Measurements from ENCODE around the gene ARSG. TPM values are rescaled to one million over a fixed set of nuclear protein-coding genes. Genes with fewer than 3 reads are reported as not detected.
"Not testable (repeated sequence)": the region's sequence is repeated elsewhere in the genome, so short reads cannot be mapped to it uniquely, and the experiment has no call there.

ARSG gene
- polyA plus RNA-seq, 1 donor, result 3.5 TPM

GRCh38 chr17:68306819-68307218 lies 15.5 kb downstream of the ARSG start:
- no peak for DNase-seq

GRCh38 chr17:68307443-68307842 lies 16.1 kb downstream of the ARSG start:
- DNase-seq, result no peak

GRCh38 chr17:68308486-68308885 lies 17.2 kb downstream of the ARSG start:
- not testable (repeated sequence) for DNase-seq

DNA sequence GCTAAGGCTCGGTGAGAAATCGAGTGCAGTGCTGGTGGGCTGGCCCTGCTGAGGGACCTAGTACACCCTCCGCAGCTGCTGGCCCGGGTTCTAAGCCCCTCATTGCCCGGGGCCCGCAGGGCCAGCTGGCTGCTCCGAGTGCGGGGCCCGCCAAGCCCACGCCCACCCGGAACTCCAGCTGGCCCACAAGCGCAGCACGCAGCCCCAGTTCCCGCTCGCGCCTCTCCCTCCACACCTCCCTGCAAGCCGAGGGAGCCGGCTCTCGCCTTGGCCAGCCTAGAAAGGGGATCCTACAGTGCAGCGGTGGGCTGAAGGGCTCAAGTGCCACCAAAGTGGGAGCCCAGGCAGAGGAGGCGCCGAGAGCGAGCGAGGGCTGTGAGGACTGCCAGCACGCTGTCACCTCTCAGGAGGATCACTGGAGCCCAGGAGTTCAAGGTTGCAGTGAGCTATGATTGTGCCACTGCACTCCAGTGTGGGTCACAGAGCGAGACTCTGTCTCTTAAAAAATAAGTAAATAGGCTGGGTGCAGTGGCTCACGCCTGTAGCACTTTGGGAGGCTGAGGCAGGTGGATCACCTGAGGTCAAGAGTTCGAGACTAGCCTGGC lies 17.9 kb downstream of the ARSG start:
- not testable (repeated sequence) for DNase-seq

DNA sequence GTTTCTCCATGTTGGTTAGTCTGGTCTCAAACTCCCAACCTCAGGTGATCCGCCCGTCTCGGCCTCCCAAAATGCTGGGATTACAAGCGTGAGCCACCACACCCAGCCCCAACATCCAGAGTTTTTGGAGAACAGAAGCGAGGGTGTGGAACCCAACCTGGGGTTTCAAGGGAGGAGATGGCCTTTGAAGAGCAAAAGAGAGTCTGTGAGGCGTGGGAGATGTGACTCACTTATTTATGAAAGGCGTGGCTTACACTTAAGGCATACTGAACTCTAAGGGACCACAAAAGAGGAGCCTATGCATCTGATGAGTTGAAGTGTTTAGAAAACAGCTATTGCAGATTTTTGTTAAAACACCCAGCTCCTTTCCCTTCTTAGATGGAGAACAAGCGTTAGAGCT lies 18.9 kb downstream of the ARSG start:
- no peak for DNase-seq

DNA sequence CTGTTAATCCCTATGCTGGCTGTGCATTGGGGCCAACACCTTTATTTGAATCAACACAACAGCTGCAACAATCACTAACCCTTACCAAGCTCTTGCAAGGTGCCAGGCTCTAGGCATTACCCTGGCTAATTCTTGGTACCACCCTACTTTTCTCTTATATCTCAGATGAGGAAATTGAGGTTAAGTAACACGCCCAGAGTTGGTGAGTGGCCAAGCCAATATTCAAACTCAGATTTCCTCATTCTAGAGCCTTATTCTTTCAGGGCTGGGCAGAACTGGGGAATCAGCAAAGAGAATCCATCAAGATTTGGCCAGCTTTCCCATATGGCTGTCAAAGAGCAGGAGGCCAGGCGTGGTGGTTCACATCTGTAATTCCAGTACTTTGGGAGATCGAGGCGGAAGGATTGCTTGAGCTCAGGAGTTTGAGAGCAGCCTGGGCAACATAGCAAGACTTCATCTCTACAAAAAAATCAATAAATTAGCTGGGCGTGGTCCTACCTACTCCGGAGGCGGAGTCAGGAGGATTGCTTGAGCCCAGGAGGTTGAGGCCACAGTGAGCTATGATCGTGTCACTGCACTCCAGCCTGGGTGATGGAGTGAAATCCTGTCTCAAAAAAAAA lies 23.7 kb downstream of the ARSG start:
- DNase-seq, result no peak

GRCh38 chr17:68315930-68316329 lies 24.6 kb downstream of the ARSG start:
- DNase-seq, result no peak

DNA sequence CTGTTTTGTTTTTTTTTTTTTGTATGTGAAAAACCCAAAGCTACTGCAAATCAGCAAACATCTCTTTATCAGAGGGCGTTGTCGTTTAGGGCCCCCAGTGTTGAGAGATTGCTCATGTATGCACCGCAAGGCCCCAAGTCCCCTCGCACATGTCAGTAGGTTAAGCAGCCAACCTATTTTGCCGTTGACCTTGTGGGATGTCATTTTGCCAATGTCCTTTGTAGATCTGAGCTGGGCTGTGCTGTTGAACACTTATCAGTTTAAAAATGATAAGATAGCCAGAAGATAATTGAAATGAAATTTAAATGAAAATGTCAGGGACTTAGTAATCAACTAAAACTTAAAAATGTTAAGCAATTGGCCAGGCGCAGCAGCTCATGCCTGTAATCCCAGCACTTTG lies 26.2 kb downstream of the ARSG start:
- no peak for DNase-seq

DNA sequence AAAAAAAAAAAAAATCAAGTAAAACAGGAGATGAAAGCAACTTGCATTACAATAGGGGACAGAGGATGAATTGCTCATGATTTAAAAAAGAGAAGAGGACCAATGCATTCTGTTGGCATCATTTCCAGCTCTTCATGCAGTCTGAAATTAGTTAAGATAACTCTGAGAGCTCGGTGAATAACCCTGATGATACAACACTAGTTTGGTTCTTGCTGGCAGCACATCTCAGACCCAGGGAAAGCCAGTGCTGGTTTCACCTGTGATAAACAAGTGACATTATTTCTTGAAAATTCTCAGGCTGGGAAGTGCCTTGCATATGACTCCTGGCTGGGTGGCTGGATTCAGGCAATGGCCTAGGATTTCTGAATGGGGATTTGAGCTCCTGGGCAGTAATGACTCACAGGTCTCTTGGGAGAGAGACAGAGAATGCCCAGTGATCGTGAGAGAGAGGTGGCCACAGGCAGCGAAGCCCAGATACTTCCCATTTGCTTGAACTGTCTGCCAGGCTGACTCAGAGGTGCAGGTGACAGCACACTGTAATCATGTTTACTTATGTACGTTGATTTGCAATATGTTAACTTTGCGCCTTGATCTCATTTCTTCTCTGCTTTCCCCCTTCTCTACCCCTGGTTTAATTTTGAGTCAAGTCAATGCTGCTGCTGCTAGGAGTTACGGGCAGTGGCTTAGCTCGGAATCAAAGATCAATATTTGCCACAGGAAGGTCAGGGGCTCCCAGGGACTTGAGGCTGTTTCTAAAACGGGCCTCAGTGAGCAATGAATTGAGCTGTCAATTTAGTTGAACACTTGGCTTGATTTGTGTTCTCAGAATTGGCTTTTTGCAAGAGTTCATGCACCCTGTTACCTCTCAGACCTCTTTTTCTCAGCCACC lies 27.1 kb downstream of the ARSG start:
- no peak for DNase-seq

DNA sequence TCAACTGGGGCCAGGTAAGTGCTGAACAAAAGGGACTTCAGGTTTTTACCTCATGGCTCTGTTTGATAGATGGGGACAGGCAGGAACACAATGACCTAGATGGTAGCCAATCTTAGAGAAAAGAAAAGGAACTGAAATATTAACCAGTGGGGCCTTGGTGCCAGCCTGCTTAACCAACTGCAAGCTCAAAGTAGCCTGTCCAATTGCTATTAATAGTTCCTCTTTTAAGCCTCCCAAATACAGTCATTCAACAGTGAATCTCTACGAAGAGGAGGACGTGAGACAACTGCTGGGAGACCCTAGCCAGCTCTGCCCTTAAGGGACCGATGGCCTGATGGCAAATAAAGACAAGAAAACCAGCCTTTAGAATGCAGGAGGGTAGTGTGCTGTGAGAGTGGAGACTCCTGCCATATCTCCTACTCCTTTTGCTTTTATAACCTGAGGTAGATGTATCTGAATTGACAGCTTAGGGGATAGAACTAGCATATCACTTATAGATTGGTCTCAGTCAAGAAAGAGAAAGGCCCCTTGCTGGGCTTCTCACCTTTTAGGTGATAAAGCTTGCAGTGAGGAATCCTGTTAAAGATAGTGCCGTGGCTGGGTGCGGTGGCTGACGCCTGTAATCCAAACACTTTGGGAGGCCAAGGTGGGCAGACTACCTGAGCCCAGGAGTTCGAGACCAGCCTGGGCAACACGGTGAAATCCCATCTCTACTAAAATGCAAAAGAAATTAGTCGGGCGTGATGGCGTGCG lies 28.3 kb downstream of the ARSG start:
- DNase-seq, result no peak

GRCh38 chr17:68320311-68320865 lies 29.1 kb downstream of the ARSG start:
- DNase-seq, result no peak

GRCh38 chr17:68320943-68321555 lies 29.8 kb downstream of the ARSG start:
- DNase-seq, result no peak

DNA sequence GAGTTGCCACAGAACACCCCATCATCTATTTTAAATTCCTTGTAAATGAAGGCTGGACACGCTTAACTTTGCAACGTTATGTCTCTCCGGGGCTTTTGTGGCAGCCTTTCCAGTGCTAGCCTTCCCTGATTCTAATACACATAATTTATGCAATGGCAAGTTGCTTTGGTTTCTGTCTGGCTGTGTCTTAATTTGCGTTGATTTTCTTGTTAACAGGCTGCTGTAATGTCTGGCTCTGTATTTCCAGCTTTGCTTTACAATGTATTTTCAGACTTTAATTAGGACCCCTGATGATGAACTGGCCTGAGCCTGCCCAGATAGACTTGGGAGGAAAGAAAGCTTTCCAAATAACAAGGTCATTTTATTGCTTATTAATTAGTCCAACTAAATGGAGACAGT lies 30.3 kb downstream of the ARSG start:
- no peak for DNase-seq

DNA sequence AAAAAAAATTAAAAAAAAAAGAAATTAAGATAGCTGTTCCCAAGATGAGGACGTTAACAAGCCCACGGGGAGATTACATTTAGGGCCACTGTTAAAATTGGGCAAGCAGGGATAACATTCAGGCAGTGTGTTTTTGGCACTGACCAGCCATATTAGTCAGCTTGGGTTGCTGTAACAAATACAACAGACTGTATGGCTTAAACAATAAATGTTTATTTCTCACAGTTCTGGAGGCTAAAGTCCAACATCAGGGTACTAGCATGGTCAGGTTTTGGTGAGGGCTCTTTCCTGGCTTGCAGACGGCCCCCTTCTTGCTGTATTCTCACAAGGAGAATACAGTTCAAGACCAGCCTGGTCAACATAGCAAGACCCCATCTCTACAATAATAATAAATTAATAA lies 31.3 kb downstream of the ARSG start:
- no peak for DNase-seq

DNA sequence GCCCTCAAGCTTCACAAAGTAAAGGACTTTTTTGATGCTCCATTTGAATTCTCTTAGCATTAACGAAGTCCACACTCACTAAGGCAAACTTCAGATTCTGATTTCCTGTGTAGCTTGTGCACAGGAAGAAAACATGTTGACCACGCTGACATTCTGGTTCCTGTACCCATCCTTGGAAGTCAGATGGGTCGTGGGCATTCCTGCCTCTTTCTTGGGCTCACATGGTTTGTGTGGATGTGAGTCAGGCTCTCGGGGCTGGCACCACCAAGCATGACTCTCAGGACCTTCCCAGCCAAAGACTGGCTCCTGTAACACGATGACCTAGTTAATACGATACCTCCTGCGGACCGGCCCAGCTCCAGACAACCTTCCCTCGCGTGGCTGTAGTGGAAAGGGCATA lies 32.8 kb downstream of the ARSG start:
- DNase-seq, result no peak

- DNase-seq, result no peak
Measured at GRCh38 chr17:68324654-68325336, 33.5 kb downstream of the ARSG start.

- no peak for DNase-seq
Measured at GRCh38 chr17:68325961-68326360, 34.7 kb downstream of the ARSG start.

DNA sequence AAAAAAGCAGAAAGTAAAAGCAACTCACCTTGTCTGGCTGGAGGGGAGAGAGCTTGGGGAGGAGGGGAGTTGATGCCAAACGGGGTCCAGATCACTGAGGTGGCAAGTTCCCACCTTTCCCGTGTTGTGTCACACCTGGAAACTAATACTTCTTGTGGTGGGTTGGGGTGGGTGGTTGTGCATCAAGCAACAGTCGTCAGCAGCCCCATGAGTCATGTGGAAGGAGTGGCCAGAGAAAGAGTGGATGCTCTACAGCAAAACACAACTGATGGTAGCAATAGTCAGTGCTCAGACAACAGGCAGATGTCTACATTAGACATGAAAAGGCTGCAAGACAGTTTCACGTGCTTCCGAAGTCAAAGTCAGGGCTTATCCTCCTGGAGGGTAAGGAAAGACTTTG lies 35.4 kb downstream of the ARSG start:
- no peak for DNase-seq

GRCh38 chr17:68327823-68328557 lies 36.7 kb downstream of the ARSG start:
- no peak for DNase-seq

DNA sequence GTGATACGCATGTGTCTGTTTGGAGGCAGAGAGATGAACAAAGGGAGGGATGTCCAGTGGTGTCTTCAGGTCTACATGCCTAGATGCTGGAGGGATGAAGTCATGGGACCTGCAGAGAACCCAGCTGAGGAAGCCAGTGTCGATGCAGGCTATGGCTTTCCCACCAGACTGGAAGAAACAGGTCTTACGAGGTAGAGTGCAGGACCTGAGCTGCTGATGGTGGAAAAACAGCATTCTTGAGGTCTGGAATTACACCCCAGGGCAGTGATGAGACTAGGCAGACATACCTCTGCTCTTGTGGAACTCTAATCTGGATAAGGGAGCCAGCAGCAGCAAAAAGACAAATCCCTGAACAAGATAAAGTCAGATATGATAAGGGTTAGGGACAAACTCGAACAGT lies 37.4 kb downstream of the ARSG start:
- no peak for DNase-seq

GRCh38 chr17:68329331-68329730 lies 38.0 kb downstream of the ARSG start:
- DNase-seq, result no peak

Data from hindlimb muscle (tissue), 1 donor.